ENCODE data around the gene PLA2G2A.

The PLA2G2A gene

DNA sequence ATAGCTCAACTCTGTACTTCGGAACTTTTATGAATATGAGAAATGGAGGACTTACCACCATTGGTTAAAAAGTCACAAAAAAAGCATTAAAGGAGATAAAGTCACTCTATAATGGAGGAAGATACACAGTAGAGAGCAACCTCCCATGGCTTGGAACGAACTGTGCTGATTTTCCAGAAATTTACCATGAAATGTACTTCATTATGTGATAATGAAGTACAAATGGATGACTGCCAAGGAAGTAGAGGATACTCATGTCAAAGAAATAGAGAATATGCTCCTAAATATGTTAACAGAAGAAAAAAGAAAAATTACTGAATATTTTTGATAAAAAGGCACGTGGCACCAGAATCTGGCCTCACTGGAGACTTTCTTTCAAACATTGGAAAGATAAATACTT lies 32.4 kb downstream of the PLA2G2A start:
- H3K27ac ChIP-seq (replicated peaks; ENCODE audit: low read length) = no peak overlapping the region
- no peaks in the 10 kb centered on the region for H3K27me3 ChIP-seq (ENCODE audit: control insufficient read depth in 3 of 3, insufficient read depth in 3 of 3, low read depth in 1 of 3, low read length in 3 of 3)
- no peak overlapping the region for H3K18ac ChIP-seq (ENCODE audit: low read length)
- no peak overlapping the region for H3K4me3 ChIP-seq (ENCODE audit: low read length in 2 of 2)
- DNase-seq (ENCODE audit: low spot score) = no peak
- H3K4ac ChIP-seq (ENCODE audit: low read length) = no peak overlapping the region
- H2BK5ac ChIP-seq (ENCODE audit: low read length) = no peak overlapping the region
- H3K4me2 ChIP-seq (ENCODE audit: insufficient read depth, low read length, poor library complexity, severe bottlenecking) = no peak overlapping the region
- no peak overlapping the region for H2BK15ac ChIP-seq (ENCODE audit: low read length)
- WGBS, 2 donors (ENCODE audit: extremely low coverage in 2 of 2, insufficient read length in 2 of 2, insufficient replicate concordance in 1 of 2) = no CpG with 5 or more reads among the region's 3 CpGs
- no peak overlapping the region for H2AFZ ChIP-seq (ENCODE audit: low read length)
- H2BK120ac ChIP-seq (ENCODE audit: low read depth, low read length) = no peak overlapping the region
- H3K14ac ChIP-seq (ENCODE audit: low read length) = no peak overlapping the region
- no peaks in the 10 kb centered on the region for H3K9me3 ChIP-seq (replicated peaks in 1 of 2; ENCODE audit: control insufficient read depth in 2 of 2, insufficient read depth in 1 of 2, low read depth in 1 of 2, low read length in 2 of 2)
- no peaks in the 10 kb centered on the region for H3K4me1 ChIP-seq (ENCODE audit: control insufficient read depth in 2 of 2, insufficient read depth in 1 of 2, low read depth in 1 of 2, low read length in 2 of 2)
- H3K23ac ChIP-seq (ENCODE audit: low read depth, low read length, poor library complexity) = no peak overlapping the region
- no peak overlapping the region for H4K91ac ChIP-seq (ENCODE audit: low read depth, low read length, poor library complexity)
- no peak overlapping the region for H2BK12ac ChIP-seq (ENCODE audit: low read length)
- H3K9ac ChIP-seq (ENCODE audit: low read depth, low read length, poor library complexity) = no peak overlapping the region
- H3K36me3 ChIP-seq (replicated peaks in 1 of 2; ENCODE audit: control insufficient read depth in 2 of 2, insufficient read depth in 2 of 2, low read length in 2 of 2) = no peaks in the 10 kb centered on the region
- H4K8ac ChIP-seq (ENCODE audit: low read depth, low read length) = no peak overlapping the region
- H3K79me1 ChIP-seq (ENCODE audit: low read depth, low read length) = no peaks in the 10 kb centered on the region
- H2AK5ac ChIP-seq (ENCODE audit: low read depth, low read length) = no peak overlapping the region

DNA sequence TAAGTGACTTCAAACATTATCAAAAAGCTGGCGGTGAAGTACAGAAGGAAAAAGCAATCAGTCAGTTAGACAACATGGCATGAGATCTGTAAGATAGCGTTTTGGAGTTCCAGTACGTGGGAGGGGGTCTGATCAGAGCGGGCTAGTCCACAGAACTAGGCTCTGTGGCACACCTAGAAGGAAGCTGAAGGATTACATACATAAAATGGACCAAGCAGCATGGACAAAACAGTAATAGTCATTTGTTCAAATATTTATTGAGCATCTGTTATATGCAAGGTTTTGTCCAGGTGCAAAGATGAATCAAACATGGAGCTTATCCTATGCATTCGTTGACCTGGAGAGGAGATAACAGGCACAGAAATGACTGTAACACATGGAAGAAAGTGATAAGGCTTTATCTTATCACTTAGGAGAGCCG lies 33.1 kb downstream of the PLA2G2A start:
- no peak overlapping the region for H3K4me3 ChIP-seq (ENCODE audit: low read length in 2 of 2)
- no CpG with 5 or more reads among the region's 6 CpGs for WGBS, 2 donors (ENCODE audit: extremely low coverage in 2 of 2, insufficient read length in 2 of 2, insufficient replicate concordance in 1 of 2)
- H3K27ac ChIP-seq (replicated peaks; ENCODE audit: low read length) = no peak overlapping the region

DNA sequence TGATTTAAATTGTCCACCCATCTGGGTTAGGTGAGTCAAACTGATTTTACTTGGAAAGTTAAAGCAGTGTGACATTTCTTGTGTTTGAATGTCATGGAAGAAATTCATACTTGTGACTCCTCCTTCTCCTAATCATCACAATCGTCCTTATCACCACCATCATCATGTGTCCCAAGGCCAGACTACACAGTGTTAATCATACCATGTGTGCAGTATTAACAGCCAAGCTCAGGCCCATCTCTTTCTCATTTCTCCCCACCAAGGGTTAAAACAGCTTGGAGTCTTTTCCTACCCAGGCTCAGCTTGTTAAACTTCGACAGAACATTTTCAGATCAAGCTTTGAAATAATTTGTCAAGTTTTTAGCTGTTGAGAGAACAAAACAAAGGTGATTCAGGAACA lies 33.5 kb downstream of the PLA2G2A start:
- Histone ChIP-seq H3K4ac (ENCODE audit: low read length) (no peak overlapping the region), H2BK15ac (ENCODE audit: low read length) (no peak overlapping the region), H3K27ac (replicated peaks; ENCODE audit: low read length) (no peak overlapping the region), H3K4me3 (ENCODE audit: low read length in 2 of 2) (no peak overlapping the region), H3K36me3 (replicated peaks in 1 of 2; ENCODE audit: control insufficient read depth in 2 of 2, insufficient read depth in 2 of 2, low read length in 2 of 2) (no peaks in the 10 kb centered on the region), H4K8ac (ENCODE audit: low read depth, low read length) (no peak overlapping the region), H3K79me1 (ENCODE audit: low read depth, low read length) (no peaks in the 10 kb centered on the region), H3K4me1 (ENCODE audit: control insufficient read depth in 2 of 2, insufficient read depth in 1 of 2, low read depth in 1 of 2, low read length in 2 of 2) (peaks cover 0 to 2% of the 10 kb centered on the region in 2 donors), H3K27me3 (ENCODE audit: control insufficient read depth in 3 of 3, insufficient read depth in 3 of 3, low read depth in 1 of 3, low read length in 3 of 3) (no peaks in the 10 kb centered on the region), H3K4me2 (ENCODE audit: insufficient read depth, low read length, poor library complexity, severe bottlenecking) (no peak overlapping the region), H3K23ac (ENCODE audit: low read depth, low read length, poor library complexity) (no peak overlapping the region), H3K18ac (ENCODE audit: low read length) (no peak overlapping the region), H2BK12ac (ENCODE audit: low read length) (no peak overlapping the region), H2BK120ac (ENCODE audit: low read depth, low read length) (no peak overlapping the region), H3K9me3 (replicated peaks in 1 of 2; ENCODE audit: control insufficient read depth in 2 of 2, insufficient read depth in 1 of 2, low read depth in 1 of 2, low read length in 2 of 2) (no peaks in the 10 kb centered on the region), H3K9ac (ENCODE audit: low read depth, low read length, poor library complexity) (no peak overlapping the region), H4K91ac (ENCODE audit: low read depth, low read length, poor library complexity) (no peak overlapping the region), H2AFZ (ENCODE audit: low read length) (no peak overlapping the region), H2AK5ac (ENCODE audit: low read depth, low read length) (no peak overlapping the region), H3K14ac (ENCODE audit: low read length) (no peak overlapping the region), H2BK5ac (ENCODE audit: low read length) (no peak overlapping the region)
- WGBS, 2 donors (ENCODE audit: extremely low coverage in 2 of 2, insufficient read length in 2 of 2, insufficient replicate concordance in 1 of 2) = no CpG with 5 or more reads among the region's 2 CpGs
- no peak for DNase-seq (ENCODE audit: low spot score)

More for the DNA sequence above, 33.1 kb downstream of the PLA2G2A start:
- Histone ChIP-seq H3K9ac (ENCODE audit: low read depth, low read length, poor library complexity) (no peak overlapping the region), H3K18ac (ENCODE audit: low read length) (no peak overlapping the region), H4K8ac (ENCODE audit: low read depth, low read length) (no peak overlapping the region), H3K79me1 (ENCODE audit: low read depth, low read length) (no peaks in the 10 kb centered on the region), H3K4ac (ENCODE audit: low read length) (no peak overlapping the region), H3K4me1 (ENCODE audit: control insufficient read depth in 2 of 2, insufficient read depth in 1 of 2, low read depth in 1 of 2, low read length in 2 of 2) (peaks cover 0 to under 1% of the 10 kb centered on the region in 2 donors), H2BK15ac (ENCODE audit: low read length) (no peak overlapping the region), H2BK120ac (ENCODE audit: low read depth, low read length) (no peak overlapping the region), H2AK5ac (ENCODE audit: low read depth, low read length) (no peak overlapping the region), H3K9me3 (replicated peaks in 1 of 2; ENCODE audit: control insufficient read depth in 2 of 2, insufficient read depth in 1 of 2, low read depth in 1 of 2, low read length in 2 of 2) (no peaks in the 10 kb centered on the region), H3K23ac (ENCODE audit: low read depth, low read length, poor library complexity) (no peak overlapping the region), H4K91ac (ENCODE audit: low read depth, low read length, poor library complexity) (no peak overlapping the region), H3K14ac (ENCODE audit: low read length) (no peak overlapping the region), H2BK12ac (ENCODE audit: low read length) (no peak overlapping the region), H2AFZ (ENCODE audit: low read length) (no peak overlapping the region), H2BK5ac (ENCODE audit: low read length) (no peak overlapping the region), H3K4me2 (ENCODE audit: insufficient read depth, low read length, poor library complexity, severe bottlenecking) (no peak overlapping the region), H3K27me3 (ENCODE audit: control insufficient read depth in 3 of 3, insufficient read depth in 3 of 3, low read depth in 1 of 3, low read length in 3 of 3) (no peaks in the 10 kb centered on the region), H3K36me3 (replicated peaks in 1 of 2; ENCODE audit: control insufficient read depth in 2 of 2, insufficient read depth in 2 of 2, low read length in 2 of 2) (no peaks in the 10 kb centered on the region)
- DNase-seq (ENCODE audit: low spot score) = no peak

DNA sequence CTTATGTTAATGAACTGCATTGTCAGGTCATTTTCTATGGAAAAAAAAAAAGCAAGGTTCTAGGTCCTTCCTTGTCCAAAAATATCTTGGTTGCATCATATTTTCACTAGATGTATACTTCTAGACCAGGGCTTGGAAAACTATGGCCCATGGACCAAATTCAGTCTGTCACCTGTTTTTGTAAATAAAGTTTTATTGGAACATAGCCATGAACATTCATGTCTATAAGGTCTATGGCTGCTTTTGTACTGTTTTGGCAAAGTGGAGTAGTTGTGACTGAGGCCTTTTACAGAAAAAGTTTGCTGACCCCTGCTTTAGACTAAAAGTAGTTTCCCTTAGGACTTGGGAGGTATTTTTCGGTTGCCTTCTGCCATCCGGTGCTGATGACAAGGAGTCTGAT lies 36.8 kb downstream of the PLA2G2A start:
- Histone ChIP-seq H3K23ac (ENCODE audit: low read depth, low read length, poor library complexity) (no peak overlapping the region), H3K9me3 (replicated peaks in 1 of 2; ENCODE audit: control insufficient read depth in 2 of 2, insufficient read depth in 1 of 2, low read depth in 1 of 2, low read length in 2 of 2) (no peaks in the 10 kb centered on the region), H3K14ac (ENCODE audit: low read length) (no peak overlapping the region), H3K4me2 (ENCODE audit: insufficient read depth, low read length, poor library complexity, severe bottlenecking) (no peak overlapping the region), H3K36me3 (replicated peaks in 1 of 2; ENCODE audit: control insufficient read depth in 2 of 2, insufficient read depth in 2 of 2, low read length in 2 of 2) (no peaks in the 10 kb centered on the region), H3K4me1 (ENCODE audit: control insufficient read depth in 2 of 2, insufficient read depth in 1 of 2, low read depth in 1 of 2, low read length in 2 of 2) (peaks cover 0 to 2% of the 10 kb centered on the region in 2 donors), H4K91ac (ENCODE audit: low read depth, low read length, poor library complexity) (no peak overlapping the region), H4K8ac (ENCODE audit: low read depth, low read length) (no peak overlapping the region), H3K79me1 (ENCODE audit: low read depth, low read length) (no peaks in the 10 kb centered on the region), H3K18ac (ENCODE audit: low read length) (no peak overlapping the region), H3K9ac (ENCODE audit: low read depth, low read length, poor library complexity) (no peak overlapping the region), H2BK120ac (ENCODE audit: low read depth, low read length) (no peak overlapping the region), H3K27ac (replicated peaks; ENCODE audit: low read length) (no peak overlapping the region), H3K27me3 (ENCODE audit: control insufficient read depth in 3 of 3, insufficient read depth in 3 of 3, low read depth in 1 of 3, low read length in 3 of 3) (no peaks in the 10 kb centered on the region), H2BK15ac (ENCODE audit: low read length) (no peak overlapping the region), H2BK12ac (ENCODE audit: low read length) (no peak overlapping the region), H3K4ac (ENCODE audit: low read length) (no peak overlapping the region), H2AK5ac (ENCODE audit: low read depth, low read length) (no peak overlapping the region), H2AFZ (ENCODE audit: low read length) (no peak overlapping the region), H2BK5ac (ENCODE audit: low read length) (no peak overlapping the region), H3K4me3 (ENCODE audit: low read length in 2 of 2) (no peak overlapping the region)
- DNase-seq (ENCODE audit: low spot score) = no peak
- WGBS, 2 donors (ENCODE audit: extremely low coverage in 2 of 2, insufficient read length in 2 of 2, insufficient replicate concordance in 1 of 2) = no CpG with 5 or more reads among the region's 2 CpGs
